ENCODE results near the gene ACVR1C.

Gene ACVR1C

DNA sequence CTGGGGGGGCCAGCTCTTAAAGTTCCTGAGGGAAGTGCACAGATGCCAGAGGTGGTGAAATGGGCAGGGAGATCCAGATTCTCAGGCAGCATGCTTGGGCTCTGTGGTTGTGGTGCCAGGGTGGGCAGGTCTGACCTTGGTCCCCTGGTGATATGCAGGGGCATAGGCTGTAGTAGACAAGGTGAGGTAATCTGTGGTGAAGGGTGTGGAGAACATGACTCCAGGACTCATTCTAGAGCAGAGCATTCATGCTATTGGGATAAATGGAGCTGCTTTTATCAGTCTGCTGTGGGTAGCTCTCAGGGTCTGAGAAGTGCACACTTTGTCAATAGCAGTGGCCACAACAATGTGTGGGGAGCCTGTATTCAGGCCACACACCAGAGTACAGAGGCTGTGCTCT lies 16.9 kb downstream of the ACVR1C start:
- in situ Hi-C loops (cut with MboI; ENCODE audit: low sequenced_read_pairs, unreplicated experiment), result no loop called here
- TF ChIP-seq, protein P1, sequence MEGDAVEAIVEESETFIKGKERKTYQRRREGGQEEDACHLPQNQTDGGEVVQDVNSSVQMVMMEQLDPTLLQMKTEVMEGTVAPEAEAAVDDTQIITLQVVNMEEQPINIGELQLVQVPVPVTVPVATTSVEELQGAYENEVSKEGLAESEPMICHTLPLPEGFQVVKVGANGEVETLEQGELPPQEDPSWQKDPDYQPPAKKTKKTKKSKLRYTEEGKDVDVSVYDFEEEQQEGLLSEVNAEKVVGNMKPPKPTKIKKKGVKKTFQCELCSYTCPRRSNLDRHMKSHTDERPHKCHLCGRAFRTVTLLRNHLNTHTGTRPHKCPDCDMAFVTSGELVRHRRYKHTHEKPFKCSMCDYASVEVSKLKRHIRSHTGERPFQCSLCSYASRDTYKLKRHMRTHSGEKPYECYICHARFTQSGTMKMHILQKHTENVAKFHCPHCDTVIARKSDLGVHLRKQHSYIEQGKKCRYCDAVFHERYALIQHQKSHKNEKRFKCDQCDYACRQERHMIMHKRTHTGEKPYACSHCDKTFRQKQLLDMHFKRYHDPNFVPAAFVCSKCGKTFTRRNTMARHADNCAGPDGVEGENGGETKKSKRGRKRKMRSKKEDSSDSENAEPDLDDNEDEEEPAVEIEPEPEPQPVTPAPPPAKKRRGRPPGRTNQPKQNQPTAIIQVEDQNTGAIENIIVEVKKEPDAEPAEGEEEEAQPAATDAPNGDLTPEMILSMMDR (IDR thresholded peaks at IDR 0.05; ENCODE audit: borderline replicate concordance, control extremely low read depth, extremely low read depth, insufficient read depth, missing control alignments), result no peak
- no peak for DNase-seq (ENCODE audit: low spot score)

DNA sequence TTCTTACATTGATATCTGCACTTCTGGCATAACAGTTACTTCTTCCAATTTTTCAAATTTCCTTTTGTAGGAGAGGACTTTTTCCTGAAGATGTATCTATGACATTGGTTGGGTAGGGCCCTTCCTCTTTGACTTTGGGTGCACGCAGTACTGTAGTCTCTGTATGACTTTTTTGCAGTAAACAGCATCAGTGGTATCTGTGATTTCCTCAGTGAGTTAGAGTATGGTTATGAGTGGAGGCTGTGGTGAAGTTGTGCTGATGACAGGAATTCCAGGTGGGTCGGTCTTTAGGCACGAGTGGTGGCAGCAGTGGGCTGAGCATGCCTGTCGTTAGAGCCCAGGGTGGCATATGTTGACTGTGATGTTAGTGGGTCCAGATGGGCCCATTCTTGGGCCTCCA lies 17.6 kb downstream of the ACVR1C start:
- in situ Hi-C loops (cut with MboI; ENCODE audit: low sequenced_read_pairs, unreplicated experiment), result no loop called here
- TF ChIP-seq, protein P1 (IDR thresholded peaks at IDR 0.05; ENCODE audit: borderline replicate concordance, control extremely low read depth, extremely low read depth, insufficient read depth, missing control alignments), result no peak
- DNase-seq (ENCODE audit: low spot score), result no peak

DNA sequence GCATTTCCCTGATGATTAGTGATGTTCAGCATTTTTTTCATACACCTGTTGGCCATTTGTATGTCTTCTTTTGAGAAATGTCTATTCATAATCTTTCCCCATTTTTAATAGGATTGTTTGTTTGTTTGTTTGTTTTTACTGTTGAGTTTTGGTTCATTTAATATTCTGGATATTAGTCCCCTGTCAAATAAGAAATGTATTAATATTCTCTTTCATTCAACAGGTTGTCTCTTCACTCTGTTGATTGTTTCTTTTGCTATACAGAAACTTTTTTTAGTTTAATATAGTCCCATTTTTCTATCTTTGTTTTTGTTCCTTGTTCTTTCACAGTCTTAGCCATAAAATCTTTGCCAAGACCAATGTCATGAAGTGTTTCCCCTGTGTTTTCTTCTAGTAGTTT lies 22.1 kb downstream of the ACVR1C start:
- in situ Hi-C loops (cut with MboI; ENCODE audit: low sequenced_read_pairs, unreplicated experiment), result no loop called here
- no peak for DNase-seq (ENCODE audit: low spot score)
- TF ChIP-seq, protein P1 (IDR thresholded peaks at IDR 0.05; ENCODE audit: borderline replicate concordance, control extremely low read depth, extremely low read depth, insufficient read depth, missing control alignments), result no peak

DNA sequence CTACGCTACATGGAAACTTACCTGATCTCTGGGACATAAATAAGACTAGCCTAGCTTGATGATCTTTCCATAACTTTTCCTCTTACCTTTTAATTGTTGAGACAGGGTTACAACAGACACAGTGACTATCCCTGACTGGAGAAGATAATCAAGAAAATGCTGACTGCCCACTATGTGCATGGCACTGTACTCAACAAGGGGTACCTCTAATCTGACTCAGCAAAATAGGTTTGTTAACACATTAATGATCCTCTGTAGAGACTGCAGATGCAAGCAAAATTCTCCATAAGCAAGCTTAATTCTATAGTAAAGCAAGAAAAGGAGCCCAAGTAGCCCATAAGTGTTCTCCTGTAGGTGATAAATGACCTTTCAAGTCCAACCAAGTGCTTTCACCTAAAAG lies 25.5 kb downstream of the ACVR1C start:
- in situ Hi-C loops (cut with MboI; ENCODE audit: low sequenced_read_pairs, unreplicated experiment), result no loop called here
- TF ChIP-seq, protein P1 (IDR thresholded peaks at IDR 0.05; ENCODE audit: borderline replicate concordance, control extremely low read depth, extremely low read depth, insufficient read depth, missing control alignments), result no peak
- DNase-seq (ENCODE audit: low spot score), result no peak

DNA sequence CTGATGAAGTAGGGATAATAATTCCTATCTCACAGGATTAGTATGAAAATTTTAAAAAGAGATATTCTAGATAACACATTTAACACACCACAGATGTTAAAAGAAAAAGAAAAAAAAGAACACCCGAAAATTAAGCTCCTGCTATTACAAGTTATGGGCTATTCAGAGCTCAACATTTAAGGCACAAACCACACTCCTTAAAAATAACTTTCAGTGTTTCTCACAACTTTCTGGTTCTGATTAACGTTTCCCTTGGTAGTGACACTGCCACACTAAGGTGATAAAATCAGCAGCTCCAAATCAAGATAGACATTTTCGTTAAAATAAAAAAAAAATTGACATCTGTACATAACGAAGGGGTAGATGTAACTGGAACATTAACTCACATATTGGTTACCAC lies 26.9 kb downstream of the ACVR1C start:
- in situ Hi-C loops (cut with MboI; ENCODE audit: low sequenced_read_pairs, unreplicated experiment), result no loop called here

DNA sequence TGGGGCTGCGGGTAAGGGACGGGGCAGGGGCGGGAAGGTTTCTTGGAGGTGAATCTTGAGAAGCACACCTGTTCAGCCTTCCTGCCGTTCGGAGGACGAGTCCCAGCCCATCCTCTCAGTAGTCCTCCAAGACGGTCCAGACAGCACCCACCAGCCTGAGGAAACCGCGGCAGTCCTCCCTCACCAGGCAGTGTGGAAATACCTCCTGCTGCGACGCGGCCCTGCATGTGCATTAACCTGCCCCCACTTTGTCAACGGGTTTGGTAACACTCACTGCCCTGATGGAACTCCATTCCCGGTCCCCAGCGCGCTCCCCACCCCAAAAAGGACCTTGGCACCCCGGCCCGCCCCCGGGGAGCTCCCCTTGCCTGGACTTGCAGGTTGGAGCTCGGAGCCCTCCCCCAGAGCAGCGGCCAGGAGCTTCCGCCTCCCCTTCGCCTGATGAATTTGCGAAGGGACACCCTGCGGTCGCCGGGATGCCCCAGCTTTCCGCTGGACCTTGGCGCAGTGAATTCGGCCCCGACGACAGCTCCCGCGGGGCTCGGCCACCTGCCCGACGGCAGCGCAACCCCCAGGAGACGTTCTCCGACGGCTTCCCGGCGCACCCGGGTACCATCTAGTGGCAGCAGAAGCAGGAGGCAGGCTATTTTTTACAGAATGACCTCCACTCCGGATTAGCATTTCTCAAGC lies 31.5 kb downstream of the ACVR1C start:
- peak; percentile 63 for DNase-seq (ENCODE audit: low spot score)
- in situ Hi-C loops (cut with MboI; ENCODE audit: low sequenced_read_pairs, unreplicated experiment), result loop anchor here (10.0 kb wide), 1 partner anchor 292 kb away; no protein-coding TSS in a partner anchor
- TF ChIP-seq, protein P1 (IDR thresholded peaks at IDR 0.05; ENCODE audit: borderline replicate concordance, control extremely low read depth, extremely low read depth, insufficient read depth, missing control alignments), result peak; percentile 39

More for the DNA sequence above, 26.9 kb downstream of the ACVR1C start:
- DNase-seq (ENCODE audit: low spot score), result no peak
- TF ChIP-seq, protein P1 (IDR thresholded peaks at IDR 0.05; ENCODE audit: borderline replicate concordance, control extremely low read depth, extremely low read depth, insufficient read depth, missing control alignments), result no peak
